H1 (cell line): ENCODE results near the gene PDK2. TPM values are rescaled to one million over a fixed set of nuclear protein-coding genes. Genes with fewer than 3 reads are reported as not detected.
A peak's percentile ranks its signal among the peaks of the same experiment; 100 is the strongest.

Experiments used
- CTCF ChIA-PET: fragments of 300-600 bp; sonication (Branson Sonifier 250); formaldehyde crosslinking; loops from one replicate; lab custom pipeline; 2021; ENCODE audit not compliant: partially characterized antibody; lab: Charles Lee
- POLR2A ChIA-PET: fragments of 300-600 bp; sonication (Branson Sonifier 250); formaldehyde crosslinking; loops from one replicate; lab custom pipeline; 2021; ENCODE audit warnings: inconsistent platforms; ENCODE audit not compliant: partially characterized antibody; lab: Charles Lee
- DNase-seq, 2 experiments: peaks; one replicate each; pipeline versions ENCODE4 v3.0.0 to v3.0.0-alpha.2; 2010 to 2022; ENCODE audit warnings: low spot score in 2 of 2, low read depth in 1 of 2, mixed read lengths in 1 of 2
- FAIRE-seq: peaks from 2 replicates; lab custom pipeline; 2011; peaks lifted over from hg19 to GRCh38; lab: Jason Lieb, UNC
- H2AFZ ChIP-seq: 2 replicates; pipeline ENCODE4 v1.8.1; 2012; ENCODE audit warnings: low read length, inconsistent platforms
- H2AK5ac ChIP-seq: 2 replicates; pipeline ENCODE4 v1.6.1; 2013; ENCODE audit warnings: low read depth, low read length
- H2BK120ac ChIP-seq: replicated peaks from 2 replicates; pipeline ENCODE3; 2013; ENCODE audit warnings: low read depth, low read length, inconsistent platforms
- H2BK12ac ChIP-seq: 2 replicates; pipeline ENCODE4 v1.6.1; 2013; ENCODE audit warnings: low read depth, low read length
- H2BK15ac ChIP-seq: 2 replicates; pipeline ENCODE4 v1.6.1; 2013; ENCODE audit warnings: low read length
- H2BK20ac ChIP-seq: 2 replicates; pipeline ENCODE4 v1.6.1; 2013; ENCODE audit warnings: low read length
- H2BK5ac ChIP-seq: 2 replicates; pipeline ENCODE4 v1.6.1; 2013; ENCODE audit warnings: low read depth, low read length
- H3K14ac ChIP-seq: 2 replicates; pipeline ENCODE4 v1.6.1; 2013; ENCODE audit warnings: inconsistent platforms; ENCODE audit not compliant: insufficient read length
- H3K18ac ChIP-seq: 2 replicates; pipeline ENCODE4 v1.6.1; 2013; ENCODE audit warnings: low read length; ENCODE audit errors: extremely low read depth
- H3K23ac ChIP-seq: 2 replicates; pipeline ENCODE4 v1.6.1; 2013; ENCODE audit warnings: inconsistent platforms; ENCODE audit not compliant: insufficient read length
- H3K23me2 ChIP-seq: 2 replicates; pipeline ENCODE4 v1.6.1; 2013; ENCODE audit warnings: low read depth, low read length
- H3K27ac ChIP-seq: 2 replicates; pipeline ENCODE4 v1.6.1; 2011; ENCODE audit warnings: low read depth, low read length, inconsistent platforms
- H3K27me3 ChIP-seq, 4 experiments: replicated peaks in 1 of 4; 1 replicate in 1 of 4; 2 replicates in 3 of 4; pipeline versions ENCODE4 v1.6.1 to v1.8.1; 2011 to 2013; ENCODE audit warnings: low read length in 3 of 4, mild to moderate bottlenecking in 3 of 4, inconsistent platforms in 2 of 4, mixed read lengths in 2 of 4, moderate library complexity in 1 of 4; ENCODE audit not compliant: control insufficient read depth in 3 of 4, insufficient read depth in 3 of 4; ENCODE audit errors: extremely low read depth in 1 of 4
- H3K36me3 ChIP-seq, 4 experiments: 2 replicates each; pipeline versions ENCODE4 v1.6.1 to v1.8.1; 2011 to 2013; ENCODE audit warnings: mild to moderate bottlenecking in 4 of 4, low read length in 3 of 4, moderate library complexity in 2 of 4, control low read depth in 1 of 4, inconsistent platforms in 1 of 4; ENCODE audit not compliant: insufficient read depth in 4 of 4, control insufficient read depth in 2 of 4
- H3K4ac ChIP-seq: replicated peaks from 2 replicates; pipeline ENCODE3; 2013; ENCODE audit warnings: low read length, low read depth, mixed read lengths, inconsistent platforms; ENCODE audit not compliant: insufficient read length
- H3K4me1 ChIP-seq, 4 experiments: replicated peaks in 1 of 4; 1 replicate in 1 of 4; 2 replicates in 3 of 4; pipeline versions ENCODE4 v1.6.1 to v1.8.1; 2011 to 2013; ENCODE audit warnings: low read length in 3 of 4, inconsistent platforms in 2 of 4, mixed read lengths in 1 of 4; ENCODE audit not compliant: insufficient read depth in 4 of 4, control insufficient read depth in 3 of 4
- H3K4me2 ChIP-seq, 2 experiments: 2 replicates each; pipeline versions ENCODE4 v1.6.1 to v1.8.1; 2011 to 2013; ENCODE audit warnings: low read depth in 2 of 2, low read length in 2 of 2, control low read depth in 1 of 2, inconsistent platforms in 1 of 2, mild to moderate bottlenecking in 1 of 2; ENCODE audit not compliant: insufficient read depth in 1 of 2
- H3K4me3 ChIP-seq, 4 experiments: fragments of 200-600, 300-600 bp in 1 of 4; sonication (generic), shearing (Covaris generic), sonication (Bioruptor Twin) in 1 of 4; 2 replicates each; pipeline versions ENCODE4 v1.5.1 to v1.8.1; 2011 to 2016; ENCODE audit warnings: low read length in 4 of 4, low read depth in 3 of 4, control low read depth in 2 of 4, inconsistent platforms in 2 of 4, mild to moderate bottlenecking in 2 of 4, mixed read lengths in 1 of 4, moderate library complexity in 1 of 4; ENCODE audit not compliant: insufficient read depth in 2 of 4; ENCODE audit errors: extremely low read depth in 1 of 4
- H3K56ac ChIP-seq: replicated peaks from 2 replicates; pipeline ENCODE3; 2013; ENCODE audit warnings: low read depth, mild to moderate bottlenecking, mixed read lengths, low read length, inconsistent platforms; ENCODE audit not compliant: insufficient read length
- H3K79me1 ChIP-seq: 2 replicates; pipeline ENCODE4 v1.6.1; 2013; ENCODE audit warnings: low read depth, low read length, control low read depth
- H3K79me2 ChIP-seq, 2 experiments: 2 replicates each; pipeline versions ENCODE4 v1.6.1 to v1.8.1; 2012 to 2013; ENCODE audit warnings: low read length in 2 of 2, mild to moderate bottlenecking in 2 of 2, inconsistent platforms in 1 of 2; ENCODE audit not compliant: insufficient read depth in 2 of 2, control insufficient read depth in 1 of 2
- H3K9ac ChIP-seq, 4 experiments: replicated peaks in 1 of 4; 1 replicate in 1 of 4; 2 replicates in 3 of 4; pipeline versions ENCODE4 v1.6.1 to v1.8.1; 2011 to 2013; ENCODE audit warnings: low read depth in 3 of 4, low read length in 3 of 4, control low read depth in 2 of 4, mild to moderate bottlenecking in 2 of 4, moderate library complexity in 2 of 4, inconsistent platforms in 1 of 4; ENCODE audit errors: extremely low read depth in 1 of 4
- H3K9me3 ChIP-seq, 2 experiments: 2 replicates each; pipeline versions ENCODE4 v1.6.1 to v1.8.1; 2012 to 2013; ENCODE audit warnings: mild to moderate bottlenecking in 2 of 2, moderate library complexity in 2 of 2, control low read depth in 1 of 2, inconsistent platforms in 1 of 2, low read depth in 1 of 2, low read length in 1 of 2, mixed read lengths in 1 of 2; ENCODE audit not compliant: insufficient read depth in 2 of 2
- H4K20me1 ChIP-seq, 2 experiments: replicated peaks in 1 of 2; 2 replicates each; pipeline versions ENCODE3 to v1.8.1; 2011 to 2013; ENCODE audit warnings: inconsistent platforms in 2 of 2, low read length in 2 of 2, mild to moderate bottlenecking in 1 of 2; ENCODE audit not compliant: insufficient read depth in 2 of 2, control insufficient read depth in 1 of 2
- H4K5ac ChIP-seq: 2 replicates; pipeline ENCODE4 v1.6.1; 2013; ENCODE audit warnings: low read length, low read depth, mixed read lengths, inconsistent platforms; ENCODE audit not compliant: insufficient read length
- H4K8ac ChIP-seq: 2 replicates; pipeline ENCODE4 v1.8.0; 2013; ENCODE audit warnings: mild to moderate bottlenecking, moderate library complexity, low read length, inconsistent platforms; ENCODE audit not compliant: insufficient read depth; ENCODE audit errors: extremely low read depth
- H4K91ac ChIP-seq: replicated peaks from 2 replicates; pipeline ENCODE3; 2013; ENCODE audit warnings: low read length, mixed read lengths, inconsistent platforms; ENCODE audit not compliant: insufficient read length
- BACH1 ChIP-seq: IDR thresholded peaks from 2 replicates; pipeline ENCODE4 v1.6.1; 2012; ENCODE audit warnings: low read length, improper control_type of control experiment
- CREB1 ChIP-seq: IDR thresholded peaks from 2 replicates; pipeline ENCODE4 v1.6.1; 2012; ENCODE audit warnings: inconsistent platforms
- CTCF ChIP-seq, 3 experiments: IDR thresholded peaks; 1 replicate in 2 of 3; 2 replicates in 1 of 3; pipeline versions ENCODE4 v1.5.1 to v1.6.1; 2011; ENCODE audit warnings: low read length in 3 of 3, mild to moderate bottlenecking in 3 of 3, inconsistent platforms in 2 of 3, low read depth in 1 of 3, moderate library complexity in 1 of 3; ENCODE audit not compliant: insufficient read depth in 1 of 3; ENCODE audit errors: control extremely low read depth in 1 of 3
- HDAC2 ChIP-seq, 2 experiments: fragments of 300-600 bp in 1 of 2; sonication (generic) in 1 of 2; IDR thresholded peaks; 2 replicates each; pipeline ENCODE4 v1.6.1; 2011 to 2012; ENCODE audit warnings: low read depth in 2 of 2, low read length in 2 of 2, mild to moderate bottlenecking in 2 of 2, moderate library complexity in 2 of 2, borderline replicate concordance in 1 of 2, inconsistent platforms in 1 of 2
- PHF8 ChIP-seq: fragments of 200-600 bp; sonication (generic); conservative IDR thresholded peaks from 2 replicates; pipeline ENCODE4 v1.7.1; 2012; ENCODE audit warnings: low read depth, mild to moderate bottlenecking, inconsistent platforms, low read length, moderate library complexity
- RAD21 ChIP-seq, 2 experiments: IDR thresholded peaks in 1 of 2; conservative IDR thresholded peaks in 1 of 2; 2 replicates each; pipeline ENCODE4 v1.6.1; 2011; ENCODE audit warnings: low read depth in 2 of 2, low read length in 2 of 2, improper control_type of control experiment in 1 of 2, inconsistent platforms in 1 of 2, mild to moderate bottlenecking in 1 of 2, moderate library complexity in 1 of 2
- TCF12 ChIP-seq: IDR thresholded peaks from 2 replicates; pipeline ENCODE4 v1.6.1; 2011; ENCODE audit warnings: low read depth, mild to moderate bottlenecking, low read length
- YY1 ChIP-seq: IDR thresholded peaks from 2 replicates; pipeline ENCODE4 v1.6.1; 2011; ENCODE audit warnings: low read depth, mild to moderate bottlenecking, low read length
- WGBS, 2 experiments: shearing (Covaris generic) in 1 of 2; methylation state at CpG; one replicate each; pipeline versions ENCODE4 v1.1.6 to v1.1.7; 2013 to 2015; ENCODE audit warnings: low lambda C conversion rate in 2 of 2, mixed read lengths in 2 of 2, inconsistent platforms in 1 of 2, low coverage in 1 of 2, missing lambda C conversion rate in 1 of 2; ENCODE audit not compliant: insufficient replicate concordance in 2 of 2, insufficient coverage in 1 of 2, insufficient read length in 1 of 2; ENCODE audit errors: extremely low coverage in 1 of 2, missing lambda C conversion rate in 1 of 2; 5-methylcytosine and 5-hydroxymethylcytosine counted together
- polyA plus RNA-seq, 7 experiments: library from polyadenylated mRNA; depleted of rRNA in 3 of 7; stranded (reverse) in 5 of 7; unstranded in 2 of 7; fragments of >200 nt in 5 of 7; fragments of 200-250 nt in 2 of 7; gene quantifications; 1 replicate in 5 of 7; 2 replicates in 1 of 7; 4 replicates in 1 of 7; pipeline versions ENCODE4 v1.2.1 to v1.2.3, GENCODE V29; 2011 to 2013; ENCODE audit warnings: missing spikeins in 2 of 7, mixed read lengths in 2 of 7
- total RNA-seq: library from RNA; stranded (reverse); fragmentation: NEBNext Ultra II Directional; extraction: Animal tissue kit (Norgen Biotek cat#: 25700); gene quantifications from 2 replicates; pipeline ENCODE4 v1.2.1, GENCODE V29; 2021

Gene PDK2
- total and polyA plus RNA-seq, 2 of the 8 experiments (the other 6 are each of a cell fraction or from before 2014, with no cell fraction given): 18.3 to 121 TPM

DNA sequence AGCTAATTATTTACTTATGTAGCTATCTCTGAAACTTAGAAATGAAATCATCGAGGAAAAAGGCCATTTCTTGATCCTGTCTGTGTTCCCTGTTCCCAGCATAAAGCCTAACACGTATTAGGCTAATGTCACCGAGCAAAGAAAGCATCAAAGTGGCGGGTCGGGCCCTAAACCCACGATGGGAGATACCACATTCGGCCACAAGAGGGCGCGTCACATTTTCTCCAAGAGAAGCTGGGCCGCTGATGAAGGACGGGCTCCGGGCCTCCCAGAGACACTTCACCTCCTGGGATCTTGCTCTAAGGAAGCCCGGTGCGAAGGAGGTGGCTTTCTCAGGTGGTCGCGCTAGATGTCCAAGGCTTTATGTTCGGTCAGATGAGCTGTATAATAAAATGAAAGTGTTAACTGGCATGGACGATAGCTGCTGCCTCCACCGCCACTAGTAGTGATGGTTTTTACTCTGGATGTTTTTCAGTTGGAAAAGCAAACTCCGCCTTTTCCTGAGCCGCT is 853 bp upstream of the PDK2 start:
- Histone ChIP-seq H3K56ac (no peak overlapping the region), H4K5ac (no peak overlapping the region), H3K14ac (no peak overlapping the region), H2BK120ac (no peak overlapping the region), H3K23ac (no peak overlapping the region), H3K9ac (no peak overlapping the region), H2AK5ac (no peak overlapping the region), H3K4me3 (peak overlapping the region; percentile 55 to 92 (median 74); a peak in 7 of 8 replicates), H3K27ac (no peak overlapping the region), H2BK5ac (no peak overlapping the region), H3K9me3 (no peaks in the 10 kb centered on the region), H4K91ac (no peak overlapping the region), H2BK12ac (no peak overlapping the region), H2AFZ (0 out of 2 replicates have a peak overlapping the region, but pooled peaks have one; percentile 15), H3K79me2 (peaks cover 0 to 4% of the 10 kb centered on the region in 2 experiments; a peak in 1 of 4 replicates), H3K79me1 (peaks cover 3% of the 10 kb centered on the region), H3K36me3 (peaks cover 0 to 9% (median 0%) of the 10 kb centered on the region in 4 experiments; a peak in 1 of 8 replicates), H3K4me1 (peaks cover 0 to 7% (median 5%) of the 10 kb centered on the region in 4 experiments; a peak in 5 of 7 replicates), H4K8ac (no peak overlapping the region; the same call in 1 of the 2 replicates), H3K4ac (no peak overlapping the region), H3K23me2 (peaks cover 13% of the 10 kb centered on the region), H3K18ac (no peak overlapping the region; the same call in 1 of the 2 replicates), H3K4me2 (peak overlapping the region; percentile 91), H2BK20ac (no peak overlapping the region), H2BK15ac (no peak overlapping the region), H3K27me3 (peaks cover 0 to 3% (median 0%) of the 10 kb centered on the region in 4 experiments; a peak in 3 of 7 replicates), H4K20me1 (no peaks in the 10 kb centered on the region)
- 4% methylated on average over 21 of the region's 21 CpGs; no CpG with 5 or more reads in 1 of the 2 experiments for WGBS, 2 experiments
- CTCF ChIA-PET: interaction anchor here (0.6 to 15.7 kb wide), 58 partner anchors 9 to 372 kb away, joined by 3 to 412 read pairs (median 5); partner anchors contain the start of genes COL1A1, ITGA3, SAMD14 and SGCA
- POLR2A ChIA-PET: interaction anchor here (0.7 to 1.5 kb wide), 5 partner anchors 16 to 64 kb away, joined by 3 to 4 read pairs (median 3); no protein-coding TSS in a partner anchor
- DNase-seq (peak; percentile 34 to 98), FAIRE-seq (no peak)
- TF ChIP-seq CREB1: peak; percentile 45; the same call in 1 of the 2 replicates
- 0 out of 2 replicates have a peak, but pooled peaks have one; percentile 29 for TF ChIP-seq YY1
- TF ChIP-seq HDAC2 (IDR thresholded peaks at IDR 0.05; ENCODE audit: borderline replicate concordance in 1 of 2, low read depth in 2 of 2, low read length in 2 of 2): peak in 1 of 2 experiments; percentile 59; a peak in 1 of 4 replicates
- TF ChIP-seq PHF8: no peak
- TF ChIP-seq BACH1: peak; percentile 58
- peak; percentile 48 to 63 for TF ChIP-seq RAD21 (IDR thresholded peaks at IDR 0.05 in 1 of 2, conservative IDR thresholded peaks at IDR 0.05 in 1 of 2; ENCODE audit: low read depth in 2 of 2, low read length in 2 of 2)
- TF ChIP-seq CTCF (IDR thresholded peaks at IDR 0.05; ENCODE audit: control extremely low read depth in 1 of 3, insufficient read depth in 1 of 3, low read depth in 1 of 3, low read length in 3 of 3): peak; percentile 69 to 84 (median 81)
- no peak for TF ChIP-seq TCF12
